GM18909 (cell line): ENCODE results near the gene WWP2.
"Not testable (repeated sequence)": the region's sequence is repeated elsewhere in the genome, so short reads cannot be mapped to it uniquely, and the experiment has no call there.

ENCODE experiments used
- ATAC-seq: cut with Tn5 transposase; IDR thresholded peaks from one replicate; pipeline ENCODE4 v1.9.1; 2021; ENCODE audit warnings: mild to moderate bottlenecking; ENCODE audit not compliant: unreplicated experiment, poor library complexity

The WWP2 gene

DNA sequence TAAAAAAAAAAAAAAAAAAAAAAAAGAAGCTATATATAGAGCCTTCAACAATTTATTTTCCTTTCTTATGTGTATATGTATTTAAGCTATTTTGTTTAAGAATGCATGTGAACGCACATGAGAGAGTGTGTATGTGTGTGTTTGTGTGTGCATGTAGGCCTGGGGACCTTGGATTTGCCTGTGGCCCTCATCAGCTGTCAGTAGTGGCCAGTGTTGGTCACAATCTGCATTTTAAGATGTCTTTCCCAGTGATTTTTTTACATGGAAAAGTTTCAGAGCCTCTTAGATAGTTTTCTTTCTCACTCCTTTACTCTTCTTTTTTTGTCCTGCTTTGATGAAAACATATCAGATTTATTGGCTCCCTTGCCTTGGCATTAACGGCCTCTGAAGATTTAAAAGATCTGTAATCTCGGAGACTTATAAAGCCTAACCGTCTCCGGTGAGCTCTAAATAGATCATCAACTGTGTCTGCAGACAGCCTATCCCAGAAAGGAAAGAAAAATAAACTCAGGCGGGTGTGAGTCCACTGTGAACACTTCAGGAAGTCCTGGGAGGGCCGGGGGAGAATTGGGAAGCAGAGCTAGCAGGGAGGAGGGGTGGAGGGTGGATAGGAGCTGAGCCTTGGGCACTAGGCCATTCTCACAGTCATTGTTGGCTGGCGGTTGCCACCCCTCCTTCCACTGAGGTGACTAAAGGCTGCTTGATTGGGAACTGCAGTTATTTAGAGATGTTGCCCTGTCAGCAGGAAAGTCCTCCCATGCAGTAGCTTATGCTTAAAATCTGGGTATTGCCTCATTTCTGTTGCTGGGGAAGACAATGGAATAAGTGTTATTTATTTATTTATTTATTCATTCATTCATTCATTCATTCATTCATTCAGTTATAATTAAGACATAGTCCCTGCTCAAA is 86.8 kb downstream of the WWP2 start:
- no peak for ATAC-seq

DNA sequence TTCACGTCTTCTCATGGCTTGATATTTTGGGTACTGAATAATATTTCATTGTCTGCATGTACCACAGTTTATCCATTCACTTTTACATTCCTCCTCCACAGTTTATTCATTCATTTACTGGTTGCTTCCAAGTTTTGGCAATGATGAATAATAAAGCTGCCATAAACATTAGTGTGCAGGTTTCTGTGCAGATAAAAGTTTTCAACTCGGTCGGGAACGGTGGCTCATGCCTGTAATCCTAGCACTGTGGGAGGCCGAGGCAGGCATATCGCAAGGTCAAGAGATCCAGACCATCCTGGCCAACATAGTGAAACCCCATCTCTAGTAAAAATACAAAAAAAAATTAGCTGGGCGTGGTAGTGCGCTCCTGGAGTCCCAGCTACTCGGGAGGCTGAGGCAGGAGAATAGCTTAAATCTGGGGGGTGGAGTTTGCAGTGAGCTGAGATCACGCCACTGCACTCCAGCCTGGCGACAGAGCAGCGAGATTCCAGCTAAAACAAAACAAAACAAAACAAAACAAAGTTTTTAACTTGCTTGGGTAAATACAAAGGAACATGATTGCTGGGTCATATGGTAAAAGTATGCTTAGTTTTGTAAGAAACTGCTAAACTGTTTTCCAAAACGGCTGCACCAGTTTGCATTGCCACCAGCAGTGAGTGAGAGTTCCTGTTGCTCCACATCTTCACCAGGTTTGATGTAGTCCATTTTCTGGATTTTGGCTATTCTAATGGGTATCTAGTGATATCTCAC is 89.5 kb downstream of the WWP2 start:
- no peak for ATAC-seq

DNA sequence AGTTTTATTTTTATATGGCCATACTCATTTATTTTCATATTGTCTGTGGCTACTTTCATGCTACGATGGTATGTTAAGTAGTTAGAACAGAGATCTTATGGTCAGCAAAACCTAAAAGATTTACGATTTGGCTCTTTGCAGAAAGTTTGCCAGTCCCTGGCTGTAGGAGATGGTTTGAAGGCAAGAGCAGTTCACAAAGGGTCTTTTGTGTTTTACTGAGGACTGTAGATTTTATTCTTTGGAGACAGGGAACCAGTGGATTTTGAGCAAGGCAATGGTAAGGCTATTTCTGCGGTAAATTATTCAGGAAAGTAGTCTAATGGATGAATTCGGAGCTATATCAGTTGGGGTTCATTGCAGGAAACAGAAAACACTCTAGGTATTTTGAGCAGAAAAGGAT is 90.7 kb downstream of the WWP2 start:
- ATAC-seq, result no peak

DNA sequence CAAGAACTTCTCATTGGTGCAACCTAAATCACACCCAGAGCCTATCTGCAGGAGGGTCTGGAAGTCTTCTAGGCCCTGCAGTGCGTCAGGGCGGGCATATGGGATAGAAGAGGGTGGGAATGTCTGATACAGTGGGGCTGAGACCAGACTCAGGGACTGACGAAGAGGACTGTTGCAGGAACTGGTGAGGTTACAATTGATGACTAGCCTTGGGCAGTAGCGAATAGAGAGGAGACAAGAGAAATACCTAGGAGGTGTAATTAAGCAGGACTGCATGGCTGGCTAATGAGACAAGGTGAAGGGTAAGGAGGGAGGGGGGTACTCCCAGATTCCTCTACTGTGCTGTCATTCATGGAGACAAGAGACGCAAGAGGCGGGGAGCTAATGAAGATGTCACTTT is 91.3 kb downstream of the WWP2 start:
- ATAC-seq, result no peak

DNA sequence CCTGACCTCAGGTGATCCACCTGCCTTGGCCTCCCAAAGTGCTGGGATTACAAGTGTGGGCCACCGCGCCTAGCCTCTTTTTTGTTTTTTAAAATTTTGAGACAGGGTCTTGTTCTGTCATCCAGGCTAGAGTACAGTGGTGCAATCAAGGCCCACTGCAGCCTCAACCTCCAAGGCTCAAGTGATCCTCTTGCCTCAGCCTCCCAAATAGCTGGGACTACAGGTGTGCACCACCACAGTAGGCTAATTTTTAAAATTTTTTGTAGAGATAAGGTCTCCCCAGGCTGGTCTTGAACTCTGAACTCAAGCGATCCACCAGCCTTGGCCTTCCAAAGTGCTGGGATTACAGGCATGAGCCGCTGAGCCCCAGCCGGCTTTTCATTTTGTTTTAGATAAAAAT is 92.6 kb downstream of the WWP2 start:
- not testable (repeated sequence) for ATAC-seq

DNA sequence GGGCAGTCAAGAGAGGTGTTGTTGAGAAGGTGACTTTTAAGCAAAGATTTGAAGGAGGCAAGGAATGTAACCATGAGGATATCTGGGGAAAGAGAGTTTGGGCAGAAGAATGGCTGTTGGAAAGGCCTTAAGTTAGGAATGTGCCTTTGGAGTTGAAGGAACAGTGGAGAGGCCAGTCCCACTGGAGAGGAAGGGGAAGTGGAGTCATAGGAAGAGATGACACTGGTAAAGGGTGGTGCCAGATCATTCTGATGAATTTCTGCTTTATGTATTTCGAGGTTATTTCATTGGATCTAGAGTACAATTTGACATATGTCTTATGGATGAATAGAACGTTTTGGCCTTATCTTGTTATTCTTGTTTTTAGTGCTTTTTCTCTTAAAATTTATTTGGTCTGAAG is 93.5 kb downstream of the WWP2 start:
- no peak for ATAC-seq

DNA sequence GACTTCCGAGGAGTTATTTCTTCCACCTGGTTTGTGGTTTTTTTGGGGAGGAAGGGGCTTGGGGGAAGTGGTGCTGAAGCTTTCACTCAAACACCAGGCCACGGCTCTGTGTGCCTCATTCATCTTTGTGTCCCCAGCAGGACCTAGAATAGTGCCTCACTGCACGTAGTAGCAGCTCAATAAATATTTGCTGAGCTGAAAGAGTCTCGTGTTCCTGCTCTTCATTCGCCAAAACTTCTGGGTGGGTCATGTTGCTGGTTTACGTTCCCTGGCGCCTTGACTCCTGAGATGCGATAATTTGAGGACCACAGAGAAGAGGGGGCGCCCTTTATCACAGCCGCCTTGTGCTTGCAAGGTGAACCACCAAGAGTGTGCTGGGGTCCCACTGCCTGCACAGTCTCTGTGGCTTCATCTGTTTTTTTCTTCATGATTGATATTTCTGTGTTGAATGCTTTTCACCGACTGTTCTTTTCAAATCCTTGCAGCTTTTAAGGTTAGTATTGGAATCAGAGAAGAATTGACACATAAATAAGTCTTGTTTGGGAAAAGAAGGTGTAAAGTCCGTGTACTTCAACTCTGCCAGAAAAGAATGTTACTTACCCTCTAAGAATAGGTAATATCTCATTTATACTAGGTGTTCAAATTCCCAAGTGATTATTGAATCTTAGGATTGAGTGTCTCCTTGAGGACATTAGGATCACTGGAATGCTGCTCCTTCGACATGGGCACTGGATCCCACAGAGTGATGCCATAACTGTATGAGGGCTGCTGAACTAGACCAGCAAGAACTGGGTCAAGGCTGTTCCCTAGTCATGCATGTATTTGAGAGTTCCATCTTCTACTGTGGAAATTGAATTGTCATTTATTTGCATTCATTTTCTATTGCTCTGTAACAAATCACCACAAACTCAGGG is 96.3 kb downstream of the WWP2 start:
- ATAC-seq, result no peak

DNA sequence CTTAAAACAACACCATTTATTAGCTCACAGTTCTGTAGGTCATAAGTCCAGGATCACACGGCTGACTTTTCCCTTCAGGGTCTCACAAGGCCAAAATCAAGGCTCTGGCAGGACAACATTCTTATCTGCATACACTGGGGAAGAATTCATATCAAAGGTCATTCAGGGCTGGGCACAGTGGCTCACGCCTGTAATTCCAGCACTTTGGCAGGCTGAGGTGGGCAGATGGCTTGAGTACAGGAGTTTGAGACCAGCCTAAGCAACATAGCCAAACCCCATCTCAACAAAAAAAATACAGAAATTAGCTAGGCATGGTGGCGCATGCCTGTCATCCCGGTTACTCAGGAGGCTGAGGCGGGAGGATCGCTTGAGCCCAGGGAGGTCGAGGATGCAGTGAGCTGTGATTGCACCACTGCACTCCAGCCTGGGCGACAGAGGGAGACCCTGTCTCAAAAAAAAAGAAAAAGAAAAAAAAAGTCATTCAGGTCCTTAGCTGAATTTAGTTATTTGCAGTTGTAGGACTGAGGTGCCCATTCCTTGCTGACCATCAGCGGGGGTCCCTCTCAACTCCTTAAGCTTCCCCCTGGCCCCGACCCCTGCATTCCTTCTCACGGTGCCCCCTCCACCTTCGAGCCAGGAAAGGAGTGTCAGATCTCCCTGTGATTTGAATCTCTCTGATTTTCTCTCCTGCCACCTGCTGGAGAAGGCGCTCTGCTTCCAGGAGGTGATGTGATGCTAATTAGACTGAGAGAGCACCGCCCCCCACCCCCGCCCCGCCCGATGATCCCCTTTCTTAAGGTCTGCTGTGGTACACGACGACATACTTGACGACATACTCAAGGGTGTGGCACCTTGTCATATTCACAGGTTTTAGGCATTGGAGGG is 97.2 kb downstream of the WWP2 start:
- ATAC-seq, result no peak

DNA sequence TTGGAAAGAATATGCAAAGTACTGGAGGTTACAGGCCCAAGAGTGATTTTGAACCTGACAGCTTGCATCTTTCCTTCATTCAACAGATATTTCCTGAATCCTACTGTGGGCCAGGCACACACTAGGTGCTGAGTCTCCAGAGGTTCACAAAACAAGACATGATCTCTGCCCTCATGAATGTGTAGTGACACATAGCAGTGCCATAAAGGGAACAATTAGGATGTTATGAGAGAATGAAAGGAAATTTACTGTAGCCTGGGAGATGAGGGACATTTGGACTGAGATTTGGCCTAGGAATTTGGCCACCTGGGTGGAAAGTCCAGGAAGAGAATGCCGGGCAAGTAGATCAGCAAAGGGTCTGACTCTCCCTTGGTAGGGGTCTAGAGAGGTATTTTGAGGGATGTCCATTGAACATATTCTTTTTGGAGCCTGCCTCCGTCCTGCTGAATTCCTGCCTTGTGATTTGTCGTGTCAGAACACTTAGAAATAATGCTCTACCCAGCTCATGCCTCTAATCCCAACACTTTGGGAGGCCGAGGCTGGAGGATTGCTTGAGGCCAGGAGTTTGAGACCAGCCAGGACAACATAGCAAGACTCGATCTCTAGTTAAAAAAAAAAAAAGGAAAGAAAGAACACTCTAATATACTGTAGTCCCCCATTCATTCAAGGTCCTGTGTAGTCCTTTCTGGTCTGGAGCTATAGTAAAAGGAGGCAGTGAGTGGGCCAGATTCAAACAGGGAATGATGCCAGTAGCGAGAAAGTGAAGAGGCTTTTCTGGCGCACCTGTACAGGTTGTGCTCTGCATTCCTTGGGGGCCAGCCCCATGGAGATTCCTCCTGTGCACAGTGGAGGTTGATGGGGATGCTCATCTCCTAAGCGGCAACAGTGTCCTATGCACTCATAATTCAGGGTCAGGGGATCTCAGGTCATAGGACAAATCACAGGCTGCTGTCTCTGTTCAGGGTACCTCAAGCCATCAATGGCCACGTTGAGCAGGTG is 98.4 kb downstream of the WWP2 start:
- no peak for ATAC-seq

DNA sequence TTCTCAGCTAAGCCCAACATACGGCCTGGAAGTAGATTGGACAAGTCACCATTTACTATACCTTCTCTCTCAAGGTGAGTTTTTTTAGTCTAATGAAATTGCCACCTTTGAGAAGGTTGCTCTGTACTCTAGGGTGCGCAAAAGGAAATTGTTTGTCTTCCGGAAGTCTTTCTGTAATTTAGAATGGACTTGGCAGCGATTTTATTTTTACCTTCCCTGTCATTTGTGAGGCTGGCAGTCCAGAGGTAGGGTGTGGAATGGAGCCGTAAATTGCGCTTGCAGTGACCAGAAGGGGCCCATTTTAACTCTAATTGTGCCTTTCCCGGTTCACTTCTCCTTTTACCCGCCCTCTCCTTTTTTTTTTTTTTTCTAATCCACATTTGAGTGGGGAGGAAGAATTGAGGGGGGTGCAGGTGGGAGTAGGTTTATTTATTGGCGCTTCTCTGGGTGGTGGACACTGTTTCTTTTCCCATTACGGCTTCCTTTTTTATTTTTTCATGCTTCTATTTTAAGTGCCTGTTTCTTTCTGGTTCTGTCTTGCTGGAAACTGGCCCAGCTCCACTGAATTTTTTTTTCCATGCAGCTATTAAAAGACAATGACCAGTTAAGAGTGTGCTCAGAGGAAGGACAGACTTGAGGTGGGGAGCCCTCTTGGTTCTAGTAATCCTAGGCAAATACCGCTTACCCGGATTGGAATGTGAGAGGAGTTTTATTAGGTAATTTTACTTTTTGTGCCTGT is 99.3 kb downstream of the WWP2 start:
- ATAC-seq, result no peak

DNA sequence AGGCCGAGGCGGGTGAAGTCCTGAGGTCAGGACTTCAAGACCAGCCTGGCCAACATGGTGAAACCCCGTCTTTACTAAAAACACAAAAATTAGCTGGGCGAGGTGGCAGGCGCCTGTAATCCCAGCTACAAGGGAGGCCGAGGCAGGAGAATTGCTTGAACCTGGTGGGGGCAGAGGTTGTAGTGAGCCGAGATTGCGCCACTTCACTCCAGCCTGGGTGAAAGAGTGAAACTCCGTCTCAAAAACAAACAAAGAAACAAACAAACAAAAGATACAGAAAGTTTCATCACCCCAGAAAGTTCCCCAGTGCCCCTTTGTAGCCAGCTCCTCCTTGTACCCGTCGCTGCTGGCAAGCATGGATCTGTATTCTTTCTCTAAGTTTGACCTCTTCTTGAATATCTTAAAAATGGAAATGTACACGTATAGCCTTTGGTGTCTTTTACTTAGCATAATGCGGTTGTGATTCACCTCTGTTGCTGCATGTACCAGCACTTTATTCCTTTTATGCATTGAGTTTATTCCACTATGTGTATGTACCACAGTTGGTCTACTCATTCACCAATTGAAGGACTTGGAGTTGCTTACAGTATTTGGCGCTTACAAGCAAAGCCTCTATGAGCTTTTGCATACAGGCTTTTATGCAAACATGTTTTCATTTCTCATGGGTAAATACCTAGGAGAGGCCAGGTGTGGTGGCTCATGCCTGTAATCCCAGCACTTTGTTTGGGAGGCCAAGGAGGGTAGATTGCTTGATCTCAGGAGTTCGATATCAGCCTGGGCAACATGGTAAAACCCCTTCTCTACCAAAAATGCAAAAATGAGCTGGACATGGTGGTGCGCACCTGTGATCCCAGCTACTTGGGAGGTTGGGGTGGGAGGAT is 101.5 kb downstream of the WWP2 start:
- ATAC-seq, result no peak

DNA sequence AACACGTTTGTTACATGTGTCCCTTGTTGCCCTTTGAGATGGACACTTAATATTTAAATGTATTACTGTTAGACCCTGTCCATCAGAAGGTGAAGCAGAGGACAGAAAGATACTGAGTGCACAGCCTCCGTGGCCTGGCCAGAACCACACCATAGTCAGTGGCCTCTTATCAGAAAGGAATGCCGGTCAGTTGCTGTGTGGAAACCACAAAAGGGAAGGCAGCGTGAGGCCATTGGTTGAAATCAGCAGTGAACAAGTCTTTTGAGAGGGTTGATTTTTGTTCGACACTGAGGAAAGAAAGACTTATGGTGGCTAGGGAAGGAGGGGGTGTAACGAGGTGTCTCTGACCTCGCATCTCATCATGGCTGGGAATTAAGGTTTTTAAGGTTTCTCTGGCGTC is 103.6 kb downstream of the WWP2 start:
- ATAC-seq, result no peak

DNA sequence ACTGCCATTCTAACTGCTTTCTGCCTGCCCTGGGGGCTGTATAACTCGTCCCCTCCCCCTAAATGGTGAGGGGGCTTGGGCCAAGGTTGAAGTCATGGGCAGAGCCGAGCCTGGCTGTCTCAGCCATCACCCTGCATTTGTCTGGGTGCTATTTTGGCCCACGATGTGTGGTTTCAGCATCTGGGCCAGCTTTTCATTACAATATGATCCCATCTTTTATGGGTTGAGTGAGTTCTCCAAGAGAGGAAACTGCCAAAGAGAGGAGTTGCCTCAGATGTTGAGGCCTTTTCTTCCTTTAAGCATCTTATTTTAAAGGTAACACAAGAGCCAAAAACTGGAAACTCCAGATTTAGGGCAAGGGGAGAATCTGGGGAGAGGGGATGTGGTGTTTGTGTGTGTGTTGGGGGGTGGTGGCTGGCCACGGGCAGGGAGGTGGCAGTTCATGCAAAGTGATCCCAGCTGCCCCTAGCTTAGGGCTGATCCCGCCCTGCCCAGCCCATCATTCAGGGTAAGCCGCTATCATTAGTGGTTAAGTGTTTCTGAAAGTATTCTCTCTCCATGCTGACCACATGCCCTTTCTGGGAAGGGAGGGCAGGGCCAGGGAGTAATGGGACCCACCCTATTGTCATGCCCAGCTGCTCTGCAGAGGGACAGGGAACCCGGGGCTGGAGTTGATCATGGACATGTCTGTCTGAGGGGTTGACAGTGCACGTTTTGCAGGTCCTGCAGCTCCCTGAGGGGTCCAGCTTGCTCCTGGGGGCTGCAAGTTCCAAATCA is 105.8 kb downstream of the WWP2 start:
- no peak for ATAC-seq

DNA sequence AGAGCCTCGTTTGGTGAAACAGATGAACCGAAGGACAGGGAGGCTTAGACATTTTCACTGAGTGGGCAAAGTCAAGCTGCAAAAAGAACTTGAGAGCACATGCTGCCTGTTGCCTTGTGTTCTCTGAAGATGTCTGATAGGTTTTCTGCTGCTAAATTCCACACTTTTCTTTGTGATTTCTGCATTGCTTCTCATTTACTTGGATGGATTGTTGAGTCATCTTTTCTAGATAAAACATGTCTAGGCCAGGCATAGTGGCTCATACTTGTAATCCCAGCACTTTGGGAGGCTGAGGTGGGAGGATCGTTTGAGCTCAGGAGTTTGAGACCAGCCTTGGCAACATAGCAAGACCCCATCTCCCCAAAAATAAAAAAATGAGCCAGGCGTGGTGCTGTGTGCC is 108.6 kb downstream of the WWP2 start:
- ATAC-seq, result no peak

DNA sequence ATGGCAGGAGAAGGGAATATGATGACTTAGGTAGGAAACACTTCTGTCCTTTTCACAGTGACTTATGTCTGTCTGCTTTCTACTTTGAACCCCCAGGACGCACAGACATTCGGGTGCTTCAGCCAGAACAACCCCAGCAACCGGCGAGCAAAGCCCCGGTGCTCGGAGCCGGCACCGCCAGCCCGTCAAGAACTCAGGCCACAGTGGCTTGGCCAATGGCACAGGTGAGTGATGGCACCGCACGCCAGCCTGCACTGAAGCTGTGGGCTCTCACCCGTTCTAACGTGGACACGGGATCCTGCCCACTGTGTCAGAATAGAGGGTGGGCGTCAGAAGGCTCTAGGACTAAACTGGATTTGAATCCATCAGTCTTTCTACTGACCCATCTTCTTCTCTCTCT is 109.6 kb downstream of the WWP2 start:
- no peak for ATAC-seq

DNA sequence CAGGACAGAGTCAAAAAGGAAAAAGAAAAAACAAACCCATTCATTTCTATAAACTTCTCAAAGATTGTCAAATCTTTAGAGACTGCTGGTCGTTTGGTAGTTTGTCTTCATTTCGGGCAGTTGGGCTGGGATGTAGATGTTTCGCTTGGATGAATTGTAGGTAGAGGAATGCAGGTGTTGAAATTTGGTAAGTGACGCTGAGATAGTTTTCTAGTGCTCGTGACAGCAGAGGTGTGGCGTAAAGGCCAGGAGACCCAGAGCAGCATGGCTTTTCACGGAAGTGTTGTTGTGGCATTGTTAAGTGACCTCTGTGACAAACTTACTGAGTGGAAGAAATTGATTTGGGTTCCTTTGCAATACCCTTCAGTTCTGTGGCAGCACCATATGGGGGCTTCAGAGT is 110.8 kb downstream of the WWP2 start:
- no peak for ATAC-seq
